HL-60/S4 (cell line): ENCODE measurements around the gene RYR2.

ENCODE experiments used
- in situ Hi-C: fragments of 300-500 bp; cut with MboI; formaldehyde crosslinking; loops from 2 replicates; pipeline ENCODE4 v1.14.3; 2022; ENCODE audit warnings: low sequenced_read_pairs

The RYR2 gene

GRCh38 chr1:237405912-237406311 lies 363.9 kb downstream of the RYR2 start:
- in situ Hi-C loops, result no loop called here

- in situ Hi-C loops, result no loop called here
These were observed 369.6 kb downstream of the RYR2 start for GRCh38 chr1:237411621-237412020.

GRCh38 chr1:237416924-237417655 lies 375.1 kb downstream of the RYR2 start:
- in situ Hi-C loops, result no loop called here

GRCh38 chr1:237428809-237429208 lies 386.8 kb downstream of the RYR2 start:
- in situ Hi-C loops, result no loop called here

- in situ Hi-C loops, result no loop called here
These were observed 387.3 kb downstream of the RYR2 start for GRCh38 chr1:237429252-237429651.

- in situ Hi-C loops, result no loop called here
These were observed 389.5 kb downstream of the RYR2 start for GRCh38 chr1:237431448-237431847.

- in situ Hi-C loops, result no loop called here
These were observed 398.4 kb downstream of the RYR2 start for GRCh38 chr1:237440346-237440745.

GRCh38 chr1:237444120-237444790 lies 402.3 kb downstream of the RYR2 start:
- in situ Hi-C loops, result no loop called here

GRCh38 chr1:237448042-237448441 lies 406.1 kb downstream of the RYR2 start:
- in situ Hi-C loops, result no loop called here

- in situ Hi-C loops, result no loop called here
These were observed 415.6 kb downstream of the RYR2 start for GRCh38 chr1:237457573-237457972.

- in situ Hi-C loops, result no loop called here
These were observed 425.3 kb downstream of the RYR2 start for GRCh38 chr1:237467320-237467719.

- in situ Hi-C loops, result no loop called here
These were observed 428.8 kb downstream of the RYR2 start for GRCh38 chr1:237470712-237471338.

- in situ Hi-C loops, result no loop called here
These were observed 429.4 kb downstream of the RYR2 start for GRCh38 chr1:237471377-237471776.

GRCh38 chr1:237471956-237472355 lies 430.0 kb downstream of the RYR2 start:
- in situ Hi-C loops, result no loop called here

- in situ Hi-C loops, result no loop called here
These were observed 431.9 kb downstream of the RYR2 start for GRCh38 chr1:237473854-237474253.

GRCh38 chr1:237478082-237478481 lies 436.1 kb downstream of the RYR2 start:
- in situ Hi-C loops, result no loop called here

GRCh38 chr1:237478842-237479241 lies 436.9 kb downstream of the RYR2 start:
- in situ Hi-C loops, result no loop called here

- in situ Hi-C loops, result no loop called here
These were observed 440.8 kb downstream of the RYR2 start for GRCh38 chr1:237482777-237483176.

GRCh38 chr1:237492359-237492758 lies 450.4 kb downstream of the RYR2 start:
- in situ Hi-C loops, result no loop called here

GRCh38 chr1:237500566-237500965 lies 458.6 kb downstream of the RYR2 start:
- in situ Hi-C loops, result no loop called here

- in situ Hi-C loops, result no loop called here
These were observed 461.3 kb downstream of the RYR2 start for GRCh38 chr1:237503292-237503691.

- in situ Hi-C loops, result no loop called here
These were observed 465.0 kb downstream of the RYR2 start for GRCh38 chr1:237507005-237507404.
